Measurements from ENCODE around the gene SGF29. TPM values are rescaled to one million over a fixed set of nuclear protein-coding genes. Genes with fewer than 3 reads are reported as not detected.

SGF29 gene
- total RNA-seq, 1 experiment from 2014 or later = 23.5 TPM

DNA sequence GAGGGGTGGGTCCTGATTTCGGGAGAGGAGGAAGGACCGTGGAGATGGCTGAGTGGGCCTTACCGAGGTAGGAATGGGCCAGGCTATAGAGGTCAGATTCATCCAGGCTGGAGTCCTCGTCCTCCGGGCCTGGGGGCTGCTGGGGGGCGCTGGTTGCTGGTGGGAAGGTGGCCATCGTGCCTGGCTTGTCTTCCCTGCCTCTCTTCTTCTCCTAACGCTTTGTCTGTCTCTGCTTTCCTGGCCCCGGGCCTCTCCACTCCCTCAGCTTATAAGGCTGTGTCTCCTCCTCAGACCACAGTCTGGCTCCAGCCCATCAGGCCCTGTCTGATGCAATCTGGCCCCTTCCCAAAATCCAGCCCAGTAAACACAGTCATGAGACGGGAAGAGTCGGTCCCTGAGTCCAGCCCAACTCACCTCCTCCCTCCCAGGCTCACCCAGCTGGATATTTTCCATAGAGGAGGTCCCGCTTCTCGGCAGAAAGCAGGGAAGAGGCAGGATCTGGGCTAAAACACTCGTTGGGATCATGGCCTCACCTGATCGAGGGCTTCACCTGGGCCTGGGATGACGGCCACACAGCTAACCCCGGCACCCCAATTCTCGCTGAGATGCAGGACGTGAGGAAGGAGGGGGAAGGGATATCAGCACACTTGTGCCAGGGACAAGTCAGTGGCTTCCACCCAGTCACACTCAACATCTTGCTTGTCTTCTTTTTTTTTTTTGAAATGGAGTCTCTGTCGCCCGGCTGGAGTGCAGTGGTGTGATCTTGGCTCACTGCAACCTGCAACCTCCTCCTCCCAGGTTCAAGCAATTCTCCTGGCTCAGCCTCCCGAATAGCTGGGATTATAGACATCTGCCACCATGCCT is 14.8 kb upstream of the SGF29 start, which contains the start of gene NUPR1:
NUPR1 (minus strand) TSS at position 242 of the 864 bp plus-strand sequence; CDS start at position 175, 67 bp downstream.
- peak; percentile 99 for DNase-seq (ENCODE audit: unreplicated experiment)
- intact Hi-C loops (cut with micrococcal nuclease) = no loop called here
- Mint-ChIP-seq H3K9me3 (ENCODE audit: unreplicated experiment) (peaks cover 8% of the 10 kb centered on the region), H3K4me3 (ENCODE audit: unreplicated experiment) (peak within 1 kb of the TSS; percentile 79), H3K27ac (ENCODE audit: low read depth, unreplicated experiment) (peak within 1 kb of the TSS; percentile 96), H3K36me3 (ENCODE audit: insufficient read depth, unreplicated experiment) (peaks cover 35% of the 10 kb centered on the region), H3K27me3 (ENCODE audit: insufficient read depth, unreplicated experiment) (no peaks in the 10 kb centered on the region), H3K4me1 (ENCODE audit: insufficient read depth, unreplicated experiment) (peaks cover 39% of the 10 kb centered on the region)
- TF ChIP-seq, protein P1, sequence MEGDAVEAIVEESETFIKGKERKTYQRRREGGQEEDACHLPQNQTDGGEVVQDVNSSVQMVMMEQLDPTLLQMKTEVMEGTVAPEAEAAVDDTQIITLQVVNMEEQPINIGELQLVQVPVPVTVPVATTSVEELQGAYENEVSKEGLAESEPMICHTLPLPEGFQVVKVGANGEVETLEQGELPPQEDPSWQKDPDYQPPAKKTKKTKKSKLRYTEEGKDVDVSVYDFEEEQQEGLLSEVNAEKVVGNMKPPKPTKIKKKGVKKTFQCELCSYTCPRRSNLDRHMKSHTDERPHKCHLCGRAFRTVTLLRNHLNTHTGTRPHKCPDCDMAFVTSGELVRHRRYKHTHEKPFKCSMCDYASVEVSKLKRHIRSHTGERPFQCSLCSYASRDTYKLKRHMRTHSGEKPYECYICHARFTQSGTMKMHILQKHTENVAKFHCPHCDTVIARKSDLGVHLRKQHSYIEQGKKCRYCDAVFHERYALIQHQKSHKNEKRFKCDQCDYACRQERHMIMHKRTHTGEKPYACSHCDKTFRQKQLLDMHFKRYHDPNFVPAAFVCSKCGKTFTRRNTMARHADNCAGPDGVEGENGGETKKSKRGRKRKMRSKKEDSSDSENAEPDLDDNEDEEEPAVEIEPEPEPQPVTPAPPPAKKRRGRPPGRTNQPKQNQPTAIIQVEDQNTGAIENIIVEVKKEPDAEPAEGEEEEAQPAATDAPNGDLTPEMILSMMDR (IDR thresholded peaks at IDR 0.05; ENCODE audit: unreplicated experiment) = no peak
- BruUV-seq (replicated peaks) = TSS peak; percentile 57
- ChIA-PET CTCF (interaction anchor here (1.1 kb wide), 1 partner anchor 11 kb away, joined by 6 read pairs; no protein-coding TSS in a partner anchor), POLR2A (interaction anchor here (0.6 to 3.4 kb wide), 14 partner anchors 8 to 991 kb away, joined by 3 to 36 read pairs (median 3); partner anchors contain the start of genes CLN3, SGF29 and TUFM)

DNA sequence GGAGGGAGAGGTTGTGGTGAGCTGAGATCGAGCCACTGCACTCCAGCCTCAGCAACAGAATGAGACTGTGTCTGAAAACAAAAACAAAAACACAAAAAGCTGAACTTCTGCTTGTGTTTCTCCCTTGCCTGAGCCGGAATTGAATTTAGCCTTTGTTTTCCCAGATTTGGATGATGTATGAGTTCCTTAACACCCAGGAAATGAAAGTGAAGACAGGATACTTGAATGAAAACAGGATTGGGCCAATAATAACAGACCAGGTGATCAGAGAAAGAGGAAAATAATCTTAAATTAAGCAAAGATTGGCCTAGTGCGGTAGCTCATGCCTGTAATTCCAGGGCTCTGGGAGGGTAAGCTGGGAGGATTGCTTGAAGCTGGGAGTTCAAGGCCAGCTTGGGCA is 13.4 kb upstream of the SGF29 start:
- ChIA-PET POLR2A (interaction anchor here (2.3 to 3.4 kb wide), 2 partner anchors 17 to 49 kb away, joined by 11 to 36 read pairs; partner anchors contain the start of gene CLN3), CTCF (interaction anchor here (1.0 to 2.1 kb wide), 2 partner anchors 10 to 49 kb away, joined by 3 to 14 read pairs; partner anchors contain the start of gene CLN3)
- no peak overlapping the region for H3K27ac Mint-ChIP-seq (ENCODE audit: low read depth, unreplicated experiment)
- intact Hi-C loops (cut with micrococcal nuclease) = no loop called here
- no peaks in the 10 kb centered on the region for H3K27me3 Mint-ChIP-seq (ENCODE audit: insufficient read depth, unreplicated experiment)
- H3K4me1 Mint-ChIP-seq (ENCODE audit: insufficient read depth, unreplicated experiment) = peaks cover 26% of the 10 kb centered on the region
- H3K4me3 Mint-ChIP-seq (ENCODE audit: unreplicated experiment) = no peak overlapping the region
- peaks cover 5% of the 10 kb centered on the region for H3K9me3 Mint-ChIP-seq (ENCODE audit: unreplicated experiment)
- TF ChIP-seq, protein P1 (IDR thresholded peaks at IDR 0.05; ENCODE audit: unreplicated experiment) = no peak
- no TSS peak for BruUV-seq (replicated peaks)
- DNase-seq (ENCODE audit: unreplicated experiment) = no peak
- peaks cover 22% of the 10 kb centered on the region for H3K36me3 Mint-ChIP-seq (ENCODE audit: insufficient read depth, unreplicated experiment)

DNA sequence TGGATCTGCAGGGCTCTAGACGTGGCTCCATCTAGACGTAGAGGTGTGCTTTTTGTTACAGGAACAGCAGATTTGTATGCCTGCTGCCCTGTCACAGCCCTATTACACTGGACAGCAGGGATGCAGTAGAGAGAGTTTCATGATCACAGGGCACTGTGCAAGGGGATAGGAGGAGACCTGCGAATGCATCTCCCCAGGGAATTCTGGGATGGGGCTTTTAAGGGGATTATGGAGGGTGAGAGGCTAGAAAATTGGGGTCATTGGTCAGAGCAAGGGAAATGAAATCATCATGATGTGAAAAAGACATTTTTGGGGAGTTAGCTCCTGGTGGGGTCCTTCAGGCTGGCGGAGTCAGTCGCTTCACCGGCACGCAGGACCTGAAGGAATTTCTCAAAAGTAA is 11.1 kb upstream of the SGF29 start:
- ChIA-PET CTCF (interaction anchor here (1.5 kb wide), 1 partner anchor 11 kb away, joined by 3 read pairs; the partner anchor contains the start of gene SGF29), POLR2A (no interaction called here)
- H3K4me3 Mint-ChIP-seq (ENCODE audit: unreplicated experiment) = no peak overlapping the region

DNA sequence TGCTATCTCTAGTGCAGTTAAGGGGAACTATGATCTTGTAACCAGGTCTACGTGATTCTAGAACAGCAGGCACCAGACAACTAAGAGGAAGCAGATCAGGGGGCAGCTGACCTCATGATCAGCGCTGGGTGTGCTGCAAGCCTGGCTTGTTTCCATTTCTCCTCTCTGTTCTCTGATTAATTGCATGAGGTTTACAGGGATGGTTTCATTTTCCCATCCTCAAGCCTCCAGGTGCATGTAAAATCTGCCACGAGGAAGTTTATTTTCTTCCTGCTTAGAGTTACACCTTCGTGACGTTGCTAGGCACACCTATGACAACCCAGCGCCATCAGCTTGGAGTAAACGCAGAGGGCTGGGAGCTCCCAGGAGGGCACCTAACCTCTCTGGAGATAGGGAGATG is 10.6 kb upstream of the SGF29 start:
- CTCF ChIA-PET = interaction anchor here (1.5 kb wide), 1 partner anchor 11 kb away, joined by 3 read pairs; the partner anchor contains the start of gene SGF29
- TF ChIP-seq, protein P1 (IDR thresholded peaks at IDR 0.05; ENCODE audit: unreplicated experiment) = no peak
- POLR2A ChIA-PET = no interaction called here
- no peak overlapping the region for H3K4me3 Mint-ChIP-seq (ENCODE audit: unreplicated experiment)
- peaks cover 3% of the 10 kb centered on the region for H3K36me3 Mint-ChIP-seq (ENCODE audit: insufficient read depth, unreplicated experiment)
- no peaks in the 10 kb centered on the region for H3K27me3 Mint-ChIP-seq (ENCODE audit: insufficient read depth, unreplicated experiment)
- no TSS peak for BruUV-seq (replicated peaks)
- H3K9me3 Mint-ChIP-seq (ENCODE audit: unreplicated experiment) = no peaks in the 10 kb centered on the region
- H3K27ac Mint-ChIP-seq (ENCODE audit: low read depth, unreplicated experiment) = no peak overlapping the region
- intact Hi-C loops (cut with micrococcal nuclease) = no loop called here
- H3K4me1 Mint-ChIP-seq (ENCODE audit: insufficient read depth, unreplicated experiment) = peaks cover 9% of the 10 kb centered on the region
- no peak for DNase-seq (ENCODE audit: unreplicated experiment)

More for the DNA sequence above, 11.1 kb upstream of the SGF29 start:
- peaks cover 7% of the 10 kb centered on the region for H3K36me3 Mint-ChIP-seq (ENCODE audit: insufficient read depth, unreplicated experiment)
- no peaks in the 10 kb centered on the region for H3K27me3 Mint-ChIP-seq (ENCODE audit: insufficient read depth, unreplicated experiment)
- DNase-seq (ENCODE audit: unreplicated experiment) = no peak
- H3K9me3 Mint-ChIP-seq (ENCODE audit: unreplicated experiment) = no peaks in the 10 kb centered on the region
- intact Hi-C loops (cut with micrococcal nuclease) = no loop called here
- BruUV-seq (replicated peaks) = no TSS peak
- H3K4me1 Mint-ChIP-seq (ENCODE audit: insufficient read depth, unreplicated experiment) = peaks cover 13% of the 10 kb centered on the region
- no peak overlapping the region for H3K27ac Mint-ChIP-seq (ENCODE audit: low read depth, unreplicated experiment)
- TF ChIP-seq, protein P1 (IDR thresholded peaks at IDR 0.05; ENCODE audit: unreplicated experiment) = no peak

Measured in MCF 10A (cell line).